ENCODE results near the gene CAMTA2. TPM values are rescaled to one million over a fixed set of nuclear protein-coding genes. Genes with fewer than 3 reads are reported as not detected.

CAMTA2 gene
- total and polyA plus RNA-seq, 7 donors = 9.9 to 64.5 (median 24.6) TPM

DNA sequence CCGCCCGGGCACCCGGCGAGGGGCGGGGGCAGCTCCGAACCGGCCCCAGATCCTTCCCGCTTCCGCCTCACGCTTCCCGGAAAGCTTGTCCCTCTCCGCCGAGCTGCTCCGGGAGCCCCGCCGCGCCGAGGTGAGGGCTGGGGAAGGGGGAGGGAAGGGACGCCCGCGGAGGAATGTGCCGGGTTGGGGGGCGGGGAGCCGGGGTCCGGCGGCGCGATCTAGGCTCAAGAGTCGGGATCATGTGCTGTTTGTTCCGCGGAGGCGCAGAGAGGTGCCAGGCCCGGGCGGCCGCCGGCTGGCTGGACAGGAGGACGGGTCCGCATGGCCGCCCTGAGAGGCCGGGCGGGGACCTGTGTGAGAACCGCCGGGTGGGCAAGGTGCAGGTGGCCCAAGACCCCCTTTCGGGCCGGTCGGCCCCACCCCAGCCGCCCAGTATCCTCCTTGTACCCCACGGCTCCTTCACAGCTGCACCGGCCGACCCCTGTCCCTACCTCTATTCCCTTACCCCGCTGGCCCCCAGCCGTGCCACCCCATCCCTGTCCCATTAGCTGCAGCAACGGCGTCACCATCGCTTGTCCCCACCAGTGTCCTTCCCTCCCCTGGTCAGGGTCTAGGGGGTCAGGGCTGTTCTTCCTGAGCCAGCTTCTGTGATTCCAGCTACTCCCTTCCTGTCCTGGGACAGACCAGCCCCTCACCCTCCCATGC, 10.7 kb upstream of the CAMTA2 start:
- H3K27ac ChIP-seq = peak overlapping the region; percentile 96 to 97 (median 96)
- 1 to 2% methylated on average over 55 of the region's 55 CpGs for WGBS, 2 donors
- no peaks in the 10 kb centered on the region for H3K9me3 ChIP-seq
- TF ChIP-seq POLR2AphosphoS5 (IDR thresholded peaks at IDR 0.05) = peak in 1 of 4 donors; percentile 2
- TF ChIP-seq POLR2A (IDR thresholded peaks at IDR 0.05) = no peak
- TF ChIP-seq, protein P1, sequence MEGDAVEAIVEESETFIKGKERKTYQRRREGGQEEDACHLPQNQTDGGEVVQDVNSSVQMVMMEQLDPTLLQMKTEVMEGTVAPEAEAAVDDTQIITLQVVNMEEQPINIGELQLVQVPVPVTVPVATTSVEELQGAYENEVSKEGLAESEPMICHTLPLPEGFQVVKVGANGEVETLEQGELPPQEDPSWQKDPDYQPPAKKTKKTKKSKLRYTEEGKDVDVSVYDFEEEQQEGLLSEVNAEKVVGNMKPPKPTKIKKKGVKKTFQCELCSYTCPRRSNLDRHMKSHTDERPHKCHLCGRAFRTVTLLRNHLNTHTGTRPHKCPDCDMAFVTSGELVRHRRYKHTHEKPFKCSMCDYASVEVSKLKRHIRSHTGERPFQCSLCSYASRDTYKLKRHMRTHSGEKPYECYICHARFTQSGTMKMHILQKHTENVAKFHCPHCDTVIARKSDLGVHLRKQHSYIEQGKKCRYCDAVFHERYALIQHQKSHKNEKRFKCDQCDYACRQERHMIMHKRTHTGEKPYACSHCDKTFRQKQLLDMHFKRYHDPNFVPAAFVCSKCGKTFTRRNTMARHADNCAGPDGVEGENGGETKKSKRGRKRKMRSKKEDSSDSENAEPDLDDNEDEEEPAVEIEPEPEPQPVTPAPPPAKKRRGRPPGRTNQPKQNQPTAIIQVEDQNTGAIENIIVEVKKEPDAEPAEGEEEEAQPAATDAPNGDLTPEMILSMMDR (IDR thresholded peaks at IDR 0.05) = no peak
- H3K36me3 ChIP-seq = peaks cover 12 to 26% (median 23%) of the 10 kb centered on the region in 4 donors
- H3K27me3 ChIP-seq = no peaks in the 10 kb centered on the region
- peaks cover 0 to 34% (median 31%) of the 10 kb centered on the region in 4 donors for H3K4me1 ChIP-seq
- intact Hi-C loops (cut with DNase I) = loop anchor here (2.0 kb wide), 1 partner anchor 33 kb away; no protein-coding TSS in a partner anchor
- peak; percentile 83 for DNase-seq
- H3K4me3 ChIP-seq = peak overlapping the region; percentile 90 to 99 (median 98)

DNA sequence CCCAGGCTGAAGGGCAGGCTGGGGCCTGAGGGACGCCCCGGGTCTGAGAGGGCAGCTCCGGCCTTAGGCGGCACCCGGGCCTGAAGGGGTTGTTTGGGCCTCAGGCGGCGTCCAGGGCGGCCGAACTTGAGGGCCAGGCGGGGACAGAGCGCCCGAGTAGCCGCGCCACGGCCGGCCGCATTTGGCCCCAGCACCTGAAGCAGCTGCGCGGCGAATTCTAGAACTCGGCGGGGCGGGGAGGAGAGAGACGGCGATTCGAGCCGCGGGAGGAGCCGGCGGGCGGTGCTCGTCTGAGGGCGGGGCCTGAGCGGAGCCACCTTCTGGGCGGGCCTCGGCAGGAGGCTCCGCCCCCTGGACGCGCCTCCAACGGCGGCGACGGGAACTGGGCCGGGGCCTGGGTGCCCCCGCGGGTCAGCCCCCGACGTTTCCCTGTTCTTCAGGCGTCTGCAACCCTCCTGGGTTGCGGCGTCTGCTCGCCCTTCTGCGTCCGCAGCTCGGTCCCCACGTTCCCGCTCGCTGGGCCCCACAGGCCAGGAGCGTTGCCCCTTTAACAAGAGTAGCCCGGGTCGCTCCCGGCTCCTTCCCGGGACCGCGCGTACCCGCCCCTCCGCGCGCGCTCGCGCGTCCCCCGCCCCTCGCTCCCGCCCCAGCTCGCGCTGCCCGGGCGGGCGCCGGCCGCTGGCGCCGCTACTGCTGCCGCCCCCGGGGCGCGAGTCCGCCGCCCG, 10.0 kb upstream of the CAMTA2 start, which contains the start of the genes INCA1 and KIF1C:
Gene INCA1 (minus strand): TSS at position 221 of the 725 bp plus-strand sequence. CDS start 3,085 bp downstream, outside the sequence.
Gene KIF1C (plus strand): TSS at position 649 of the 725 bp plus-strand sequence. CDS start 2,297 bp downstream, outside the sequence.
- Histone ChIP-seq H3K4me1 (peaks cover 0 to 34% (median 31%) of the 10 kb centered on the region in 4 donors), H3K27ac (peak within 1 kb of the TSS; percentile 96 to 97 (median 96)), H3K36me3 (peaks cover 7 to 19% (median 16%) of the 10 kb centered on the region in 4 donors), H3K4me3 (peak within 1 kb of the TSS; percentile 90 to 99 (median 98)), H3K27me3 (no peaks in the 10 kb centered on the region), H3K9me3 (no peaks in the 10 kb centered on the region)
- 1% methylated on average over 93 of the region's 93 CpGs for WGBS, 2 donors
- TF ChIP-seq EP300 (IDR thresholded peaks at IDR 0.05) = no peak
- TF ChIP-seq, protein P1 (IDR thresholded peaks at IDR 0.05) = peak in 2 of 4 experiments; percentile 24 to 34
- TF ChIP-seq POLR2AphosphoS5 (IDR thresholded peaks at IDR 0.05) = peak; percentile 80 to 94 (median 90)
- TF ChIP-seq POLR2A (IDR thresholded peaks at IDR 0.05) = peak; percentile 73 to 78
- intact Hi-C loops (cut with DNase I) = loop anchor here (2.0 kb wide), 1 partner anchor 33 kb away; no protein-coding TSS in a partner anchor
- peak; percentile 97 for DNase-seq

DNA sequence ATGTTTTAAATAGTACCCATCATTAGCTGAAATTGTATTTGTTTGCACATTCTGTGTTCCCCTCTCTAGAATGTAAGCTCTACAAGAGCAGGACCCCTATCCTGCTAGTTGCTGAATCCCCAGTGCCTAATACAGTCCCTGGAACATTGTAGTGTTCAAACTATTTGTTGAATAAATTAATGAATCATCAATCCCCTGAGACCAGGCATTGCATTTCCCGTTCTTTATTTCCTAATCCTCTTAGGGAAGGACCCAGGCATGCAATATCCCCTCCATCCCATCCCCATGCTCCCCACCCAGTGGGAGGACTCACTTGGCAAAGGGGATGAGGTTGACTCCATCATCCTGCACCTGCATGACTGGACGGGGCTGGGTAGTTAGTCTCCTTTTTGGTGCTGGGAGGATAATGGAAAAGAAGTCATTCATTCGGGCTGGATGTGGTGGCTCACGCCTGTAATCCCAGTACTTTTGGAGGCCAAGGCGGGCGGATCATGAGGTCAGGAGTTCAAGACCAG, 6.7 kb upstream of the CAMTA2 start:
- intact Hi-C loops (cut with DNase I) = no loop called here
- 81 to 89% methylated on average over 6 of the region's 6 CpGs for WGBS, 2 donors

More for the DNA sequence above, 6.7 kb upstream of the CAMTA2 start:
- Histone ChIP-seq H3K4me3 (no peak overlapping the region), H3K27ac (no peak overlapping the region), H3K27me3 (no peaks in the 10 kb centered on the region), H3K4me1 (peaks cover 0 to 17% (median 15%) of the 10 kb centered on the region in 4 donors), H3K36me3 (no peaks in the 10 kb centered on the region), H3K9me3 (no peaks in the 10 kb centered on the region)
- TF ChIP-seq, protein P1 (IDR thresholded peaks at IDR 0.05) = no peak
- no peak for TF ChIP-seq POLR2A (IDR thresholded peaks at IDR 0.05)
- no peak for TF ChIP-seq EP300 (IDR thresholded peaks at IDR 0.05)
- no peak for DNase-seq

Data from sigmoid colon (tissue), 7 donors.